CD4-positive, alpha-beta T cell treated with Interleukin-17A for 1 hour (primary cell): Measurements from ENCODE around the gene ACTA2.
"Not testable (repeated sequence)": the region's sequence is repeated elsewhere in the genome, so short reads cannot be mapped to it uniquely, and the experiment has no call there.

ENCODE experiments used
- DNase-seq: peaks from one replicate; pipeline ENCODE4 v3.0.0-alpha.2; 2020

ACTA2 gene

GRCh38 chr10:88949051-88949450 is 3.5 kb downstream of the ACTA2 start:
- DNase-seq, result no peak

GRCh38 chr10:88946965-88947590 is 5.5 kb downstream of the ACTA2 start:
- no peak for DNase-seq

GRCh38 chr10:88946200-88946599 is 6.4 kb downstream of the ACTA2 start:
- DNase-seq, result no peak

- no peak for DNase-seq
Measured at GRCh38 chr10:88944813-88945212, 7.8 kb downstream of the ACTA2 start.

- DNase-seq, result no peak
Measured at GRCh38 chr10:88943778-88944177, 8.8 kb downstream of the ACTA2 start.

DNA sequence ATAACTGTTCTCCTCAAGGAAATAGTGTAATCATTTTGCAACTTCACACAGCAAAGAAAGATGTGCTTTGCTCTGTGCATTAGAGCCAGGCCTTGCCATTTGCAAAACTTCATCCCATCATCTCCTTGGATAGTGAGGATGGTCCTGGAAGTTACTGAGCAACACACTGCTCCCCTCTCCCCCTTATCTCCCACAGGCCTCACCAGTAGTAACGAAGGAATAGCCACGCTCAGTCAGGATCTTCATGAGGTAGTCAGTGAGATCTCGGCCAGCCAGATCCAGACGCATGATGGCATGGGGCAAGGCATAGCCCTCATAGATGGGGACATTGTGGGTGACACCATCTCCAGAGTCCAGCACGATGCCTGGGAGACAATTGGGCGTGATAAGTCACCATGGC is 11.5 kb downstream of the ACTA2 start:
- no peak for DNase-seq

DNA sequence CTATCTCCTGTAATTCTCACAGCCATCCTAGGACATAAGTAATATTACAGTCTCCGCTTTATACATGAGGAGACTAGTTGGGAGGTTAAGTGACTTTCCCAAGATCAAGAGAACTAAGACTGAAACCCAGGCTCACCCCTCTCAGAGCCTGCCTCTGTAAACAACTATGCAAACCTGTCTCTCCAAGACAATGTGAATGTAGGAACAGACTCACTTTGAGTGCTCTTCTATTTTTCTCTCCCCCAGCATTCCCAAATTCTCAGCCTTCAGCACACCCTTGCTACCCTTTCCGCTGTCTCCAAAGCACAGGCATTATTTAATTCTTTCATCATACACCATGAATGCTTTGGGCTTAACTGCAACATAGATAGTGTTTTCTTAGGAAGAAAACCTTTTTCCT is 13.6 kb downstream of the ACTA2 start:
- no peak for DNase-seq

- no peak for DNase-seq
Measured at GRCh38 chr10:88938039-88938438, 14.5 kb downstream of the ACTA2 start.

DNA sequence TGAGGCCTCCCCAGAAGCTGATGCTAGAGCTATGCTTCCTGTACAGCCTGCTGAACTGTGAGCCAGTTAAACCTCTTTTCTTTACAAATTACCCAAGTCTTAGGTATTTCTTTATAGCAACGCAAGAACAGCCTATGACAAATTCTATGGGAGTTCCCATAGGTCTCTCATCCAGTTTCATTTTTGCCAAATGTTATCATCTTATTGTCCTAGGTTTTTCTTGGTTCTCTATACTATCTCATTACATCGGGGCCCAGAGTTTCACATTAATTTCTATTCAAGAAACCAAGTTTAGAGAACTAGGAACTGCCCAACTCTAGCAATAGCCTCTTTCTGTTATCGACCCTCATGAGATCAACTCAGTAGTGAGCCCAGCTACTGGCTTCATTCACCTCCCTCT is 15.9 kb downstream of the ACTA2 start:
- no peak for DNase-seq

- DNase-seq, result peak; percentile 86
Measured at GRCh38 chr10:88934900-88935672, 17.5 kb downstream of the ACTA2 start.

DNA sequence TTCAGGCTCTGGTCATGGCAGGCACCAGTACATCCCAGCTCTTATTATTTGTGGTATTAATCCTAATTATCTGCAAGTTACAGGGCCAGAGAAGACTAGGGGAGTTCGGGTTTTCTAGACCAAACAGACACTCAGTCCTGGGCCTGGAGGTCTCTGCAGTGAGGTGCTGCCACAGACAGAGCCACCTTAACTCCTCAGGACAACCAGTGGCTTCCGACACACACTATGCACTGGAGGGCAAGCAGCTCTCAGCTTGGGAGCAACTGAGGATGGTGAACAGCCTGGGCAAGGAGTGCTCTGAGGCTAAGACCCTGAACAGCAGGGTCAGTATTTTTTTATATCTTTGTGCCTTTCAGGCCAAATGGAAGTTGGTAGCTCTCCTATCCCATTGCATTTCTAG is 19.0 kb downstream of the ACTA2 start:
- no peak for DNase-seq

DNA sequence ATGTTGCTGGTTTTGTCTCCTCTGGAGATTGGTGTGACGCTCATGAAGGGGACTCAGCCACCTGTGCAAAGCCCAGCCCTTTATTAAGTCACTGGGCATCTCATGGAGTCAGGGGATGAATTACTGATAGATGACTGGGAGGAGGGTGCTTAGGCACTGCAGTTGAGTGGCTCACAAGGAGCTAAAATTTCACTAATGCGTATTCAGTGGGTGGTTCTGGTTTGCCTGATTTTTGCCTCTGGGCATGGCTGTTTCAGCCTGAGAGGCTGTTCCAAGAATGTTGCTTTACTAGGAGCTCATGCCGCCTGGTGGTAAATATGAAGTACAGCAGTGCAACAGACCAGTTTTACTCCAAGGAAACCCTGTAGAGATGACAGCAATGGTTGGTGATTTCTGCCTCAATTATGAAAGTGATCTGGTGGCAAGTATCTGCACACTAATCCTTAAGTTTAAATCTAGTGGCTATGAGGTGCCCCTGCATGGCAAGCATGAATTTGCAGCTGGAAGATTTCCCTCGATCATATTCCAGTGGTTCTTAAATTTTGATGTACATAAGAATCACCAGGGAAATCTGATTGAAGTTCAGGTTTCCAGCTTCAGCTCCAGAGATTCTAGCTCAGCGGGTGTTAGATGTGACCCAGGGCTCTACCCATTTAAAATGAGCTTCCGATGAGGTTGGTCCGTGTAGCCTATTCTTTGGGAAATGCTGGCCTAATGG is 19.9 kb downstream of the ACTA2 start:
- peak; percentile 70 for DNase-seq

- DNase-seq, result not testable (repeated sequence)
Measured at GRCh38 chr10:88932029-88932428, 20.5 kb downstream of the ACTA2 start.

DNA sequence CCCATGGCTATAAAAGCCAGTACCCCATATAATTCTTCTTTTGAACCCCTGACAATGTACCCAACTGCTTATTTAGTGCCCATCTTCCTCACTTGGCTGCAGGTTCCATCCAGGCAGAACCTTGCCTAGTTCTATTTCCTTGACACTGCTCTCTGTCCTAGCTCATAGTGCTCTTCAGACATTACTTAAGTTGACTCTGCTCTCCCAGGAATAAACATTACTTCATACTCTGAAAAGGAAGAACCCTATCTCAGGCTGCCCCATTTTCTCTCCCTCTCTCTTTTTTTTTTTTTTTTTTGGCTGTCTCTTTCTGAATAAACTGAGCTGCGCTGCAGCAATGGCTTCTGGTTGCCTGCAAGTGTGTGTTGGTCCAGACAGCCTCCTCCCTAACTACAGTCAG is 21.0 kb downstream of the ACTA2 start:
- DNase-seq, result no peak

- DNase-seq, result no peak
Measured at GRCh38 chr10:88928254-88928653, 24.3 kb downstream of the ACTA2 start.

DNA sequence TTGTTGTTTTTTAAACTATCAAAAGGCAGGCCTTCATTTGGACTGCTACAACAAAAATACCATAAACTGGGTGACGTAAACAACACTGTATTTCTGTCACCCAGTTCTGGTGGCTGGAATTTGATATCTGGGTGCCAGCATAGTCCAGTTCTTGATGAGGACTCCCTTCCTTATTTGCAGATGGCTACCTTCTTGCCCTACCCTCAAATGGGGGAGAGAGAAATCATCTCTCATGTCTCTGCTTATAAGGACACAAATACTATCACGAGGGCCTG is 25.2 kb downstream of the ACTA2 start:
- no peak for DNase-seq

- DNase-seq, result no peak
Measured at GRCh38 chr10:88926566-88927415, 25.8 kb downstream of the ACTA2 start.

- DNase-seq, result no peak
Measured at GRCh38 chr10:88923520-88923919, 29.1 kb downstream of the ACTA2 start.

DNA sequence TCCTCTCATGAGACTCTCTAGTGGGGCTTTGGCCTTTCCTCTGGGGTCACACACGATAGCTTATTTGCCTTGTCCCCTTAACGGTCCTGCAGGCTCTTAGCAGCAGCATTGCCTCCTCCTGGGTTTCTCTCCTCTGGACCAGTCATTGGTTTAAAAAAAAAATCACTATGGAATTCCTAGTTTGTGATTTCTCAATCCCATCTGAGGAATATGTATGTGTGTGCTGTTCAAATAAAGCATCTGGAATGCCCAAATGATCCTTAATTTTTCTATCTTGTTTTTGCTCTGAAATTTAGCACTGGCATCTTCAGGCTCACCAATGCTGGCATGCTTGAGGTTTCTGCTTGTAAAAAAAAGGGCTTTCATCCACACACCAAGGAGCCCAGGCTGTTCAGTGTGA is 30.5 kb downstream of the ACTA2 start:
- no peak for DNase-seq

- no peak for DNase-seq
Measured at GRCh38 chr10:88920986-88921593, 31.5 kb downstream of the ACTA2 start.

- DNase-seq, result no peak
Measured at GRCh38 chr10:88920198-88920597, 32.4 kb downstream of the ACTA2 start.

- no peak for DNase-seq
Measured at GRCh38 chr10:88919041-88919440, 33.5 kb downstream of the ACTA2 start.
